BLaER1 (cell line): ENCODE data around the gene RASGRP2.

Experiments used
- H3K27ac ChIP-seq: shearing (Covaris generic); formaldehyde crosslinking; 2 replicates; pipeline ENCODE4 v1.8.1; 2022
- H3K27me3 ChIP-seq: shearing (Covaris generic); formaldehyde crosslinking; 2 replicates; pipeline ENCODE4 v1.8.1; 2022
- H3K36me3 ChIP-seq: shearing (Covaris generic); formaldehyde crosslinking; 2 replicates; pipeline ENCODE4 v1.8.1; 2022
- H3K4me1 ChIP-seq: shearing (Covaris generic); formaldehyde crosslinking; 2 replicates; pipeline ENCODE4 v1.8.1; 2022
- H3K4me2 ChIP-seq: shearing (Covaris generic); formaldehyde crosslinking; 2 replicates; pipeline ENCODE4 v1.8.1; 2022
- H3K4me3 ChIP-seq: shearing (Covaris generic); formaldehyde crosslinking; 2 replicates; pipeline ENCODE4 v1.8.1; 2022
- H3K9ac ChIP-seq: shearing (Covaris generic); formaldehyde crosslinking; 2 replicates; pipeline ENCODE4 v1.8.1; 2022
- H3K9me3 ChIP-seq: shearing (Covaris generic); formaldehyde crosslinking; 2 replicates; pipeline ENCODE4 v1.8.1; 2022
- H4K20me1 ChIP-seq: shearing (Covaris generic); formaldehyde crosslinking; 2 replicates; pipeline ENCODE4 v1.8.1; 2022
- Cebpa-rat ChIP-seq: shearing (Covaris generic); IDR thresholded peaks from 2 replicates; pipeline ENCODE4 v1.8.1; 2022

The RASGRP2 gene

DNA sequence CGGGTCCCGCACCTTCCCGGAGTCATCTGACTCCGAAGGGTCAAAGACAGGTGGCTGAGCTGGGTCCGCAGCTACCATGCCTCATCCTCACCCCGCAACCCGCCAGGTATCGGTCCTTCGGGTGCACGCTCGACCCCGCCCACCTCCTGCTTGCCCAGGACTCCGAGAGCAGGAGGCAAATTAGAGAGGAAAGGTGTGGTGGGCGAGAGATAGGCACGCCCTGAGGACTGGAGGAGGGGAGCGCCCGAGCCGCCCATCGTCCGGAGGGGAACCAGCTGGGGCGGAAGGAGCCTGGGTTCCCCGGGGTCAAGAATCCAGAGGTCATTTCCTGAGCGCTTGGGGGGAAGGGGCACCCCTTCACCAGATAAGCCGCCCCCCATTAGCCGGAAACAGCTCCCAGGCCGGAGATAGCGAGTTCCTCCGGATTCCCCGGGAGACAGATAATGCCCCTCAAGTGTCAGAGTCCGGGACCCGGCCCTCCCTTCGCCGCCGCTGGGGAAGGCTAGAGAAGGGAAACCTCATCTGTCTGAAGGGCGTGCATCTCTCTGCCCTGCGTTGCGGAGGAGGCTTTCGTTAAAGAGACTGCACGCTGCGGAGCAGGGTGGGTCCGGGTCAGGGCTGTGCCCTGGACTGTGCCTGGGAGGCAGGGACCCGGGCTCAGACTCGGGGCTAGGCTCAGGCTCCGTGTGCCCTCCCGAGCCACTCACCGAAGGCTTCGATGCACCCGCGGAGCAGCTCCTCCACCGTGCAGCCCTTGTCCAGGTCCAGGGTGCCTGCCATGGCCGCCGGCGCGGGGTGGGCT lies 1.7 kb downstream of the RASGRP2 start:
- no peaks in the 10 kb centered on the region for H3K27me3 ChIP-seq
- peak overlapping the region; percentile 91 for H3K9ac ChIP-seq
- H3K4me1 ChIP-seq, result peaks cover 40% of the 10 kb centered on the region
- peak overlapping the region; percentile 75 for H3K4me3 ChIP-seq
- TF ChIP-seq Cebpa-rat, result no peak
- H3K9me3 ChIP-seq, result no peaks in the 10 kb centered on the region
- peaks cover 41% of the 10 kb centered on the region for H3K36me3 ChIP-seq
- H3K27ac ChIP-seq, result peak overlapping the region; percentile 99
- peaks cover 40% of the 10 kb centered on the region for H4K20me1 ChIP-seq
- H3K4me2 ChIP-seq, result peak overlapping the region; percentile 98

GRCh38 chr11:64741375-64742086 lies 2.4 kb downstream of the RASGRP2 start:
- Histone ChIP-seq H3K27ac (peak overlapping the region; percentile 99), H4K20me1 (peaks cover 47% of the 10 kb centered on the region), H3K4me1 (peaks cover 32% of the 10 kb centered on the region), H3K9me3 (no peaks in the 10 kb centered on the region), H3K4me2 (peak overlapping the region; percentile 98), H3K36me3 (peaks cover 48% of the 10 kb centered on the region), H3K9ac (peak overlapping the region; percentile 91), H3K4me3 (peak overlapping the region; percentile 75), H3K27me3 (no peaks in the 10 kb centered on the region)
- TF ChIP-seq Cebpa-rat, result no peak

GRCh38 chr11:64739871-64740270 lies 4.1 kb downstream of the RASGRP2 start:
- Histone ChIP-seq H3K27ac (no peak overlapping the region), H3K4me1 (peaks cover 28% of the 10 kb centered on the region), H3K9me3 (no peaks in the 10 kb centered on the region), H3K27me3 (no peaks in the 10 kb centered on the region), H3K36me3 (peaks cover 65% of the 10 kb centered on the region), H3K9ac (no peak overlapping the region), H4K20me1 (peaks cover 64% of the 10 kb centered on the region), H3K4me2 (no peak overlapping the region), H3K4me3 (no peak overlapping the region)
- TF ChIP-seq Cebpa-rat, result no peak

GRCh38 chr11:64736654-64737053 lies 7.3 kb downstream of the RASGRP2 start:
- no peak overlapping the region for H3K4me3 ChIP-seq
- H4K20me1 ChIP-seq, result peaks cover 71% of the 10 kb centered on the region
- H3K9ac ChIP-seq, result no peak overlapping the region

GRCh38 chr11:64735725-64736259 lies 8.2 kb downstream of the RASGRP2 start:
- H3K9ac ChIP-seq, result 0 out of 2 replicates have a peak overlapping the region, but pooled peaks have one; percentile 32
- no peak for TF ChIP-seq Cebpa-rat
- 0 out of 2 replicates have a peak overlapping the region, but pooled peaks have one; percentile 13 for H3K27ac ChIP-seq
- peaks cover 98% of the 10 kb centered on the region for H3K36me3 ChIP-seq
- H4K20me1 ChIP-seq, result peaks cover 65% of the 10 kb centered on the region
- no peak overlapping the region for H3K4me3 ChIP-seq
- no peaks in the 10 kb centered on the region for H3K27me3 ChIP-seq
- H3K9me3 ChIP-seq, result no peaks in the 10 kb centered on the region
- H3K4me1 ChIP-seq, result peaks cover 15% of the 10 kb centered on the region
- no peak overlapping the region for H3K4me2 ChIP-seq

More at GRCh38 chr11:64736654-64737053, 7.3 kb downstream of the RASGRP2 start:
- peaks cover 95% of the 10 kb centered on the region for H3K36me3 ChIP-seq
- H3K27ac ChIP-seq, result no peak overlapping the region
- H3K4me2 ChIP-seq, result no peak overlapping the region
- no peaks in the 10 kb centered on the region for H3K27me3 ChIP-seq
- H3K4me1 ChIP-seq, result peaks cover 23% of the 10 kb centered on the region
- H3K9me3 ChIP-seq, result no peaks in the 10 kb centered on the region
- TF ChIP-seq Cebpa-rat, result no peak

GRCh38 chr11:64734811-64735724 lies 8.9 kb downstream of the RASGRP2 start:
- no peaks in the 10 kb centered on the region for H3K9me3 ChIP-seq
- peak overlapping the region; percentile 32 for H3K9ac ChIP-seq
- H3K4me1 ChIP-seq, result peaks cover 22% of the 10 kb centered on the region
- H3K27me3 ChIP-seq, result no peaks in the 10 kb centered on the region
- 0 out of 2 replicates have a peak overlapping the region, but pooled peaks have one; percentile 13 for H3K27ac ChIP-seq
- TF ChIP-seq Cebpa-rat, result no peak
- peaks cover 65% of the 10 kb centered on the region; the same call in 1 of the 2 replicates for H4K20me1 ChIP-seq
- H3K36me3 ChIP-seq, result peaks cover 98% of the 10 kb centered on the region
- H3K4me3 ChIP-seq, result no peak overlapping the region
- no peak overlapping the region for H3K4me2 ChIP-seq

DNA sequence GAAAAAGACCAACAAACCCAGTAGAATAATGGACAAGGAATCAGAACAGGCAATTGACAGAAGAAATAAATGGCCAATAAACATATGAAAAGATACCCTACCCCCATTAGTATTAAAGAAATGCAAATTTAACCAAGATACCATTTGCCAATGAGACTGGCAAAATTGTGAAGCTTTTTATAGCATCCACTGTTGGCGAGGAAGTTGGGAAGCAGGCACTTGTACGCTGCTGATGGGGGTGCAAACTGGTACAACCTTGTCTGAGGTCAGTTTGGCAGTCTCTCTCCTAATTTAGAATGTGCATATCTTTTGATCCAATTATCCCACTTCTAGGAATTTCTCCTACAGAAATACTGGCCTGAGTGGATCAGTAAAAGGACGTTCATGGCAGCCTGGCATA lies 12.3 kb downstream of the RASGRP2 start:
- Histone ChIP-seq H3K4me1 (peaks cover 25% of the 10 kb centered on the region), H3K36me3 (peaks cover 95% of the 10 kb centered on the region), H3K4me2 (no peak overlapping the region), H3K4me3 (no peak overlapping the region), H4K20me1 (peaks cover 46% of the 10 kb centered on the region; the same call in 1 of the 2 replicates), H3K27ac (no peak overlapping the region), H3K27me3 (no peaks in the 10 kb centered on the region), H3K9me3 (no peaks in the 10 kb centered on the region), H3K9ac (no peak overlapping the region)
- no peak for TF ChIP-seq Cebpa-rat

DNA sequence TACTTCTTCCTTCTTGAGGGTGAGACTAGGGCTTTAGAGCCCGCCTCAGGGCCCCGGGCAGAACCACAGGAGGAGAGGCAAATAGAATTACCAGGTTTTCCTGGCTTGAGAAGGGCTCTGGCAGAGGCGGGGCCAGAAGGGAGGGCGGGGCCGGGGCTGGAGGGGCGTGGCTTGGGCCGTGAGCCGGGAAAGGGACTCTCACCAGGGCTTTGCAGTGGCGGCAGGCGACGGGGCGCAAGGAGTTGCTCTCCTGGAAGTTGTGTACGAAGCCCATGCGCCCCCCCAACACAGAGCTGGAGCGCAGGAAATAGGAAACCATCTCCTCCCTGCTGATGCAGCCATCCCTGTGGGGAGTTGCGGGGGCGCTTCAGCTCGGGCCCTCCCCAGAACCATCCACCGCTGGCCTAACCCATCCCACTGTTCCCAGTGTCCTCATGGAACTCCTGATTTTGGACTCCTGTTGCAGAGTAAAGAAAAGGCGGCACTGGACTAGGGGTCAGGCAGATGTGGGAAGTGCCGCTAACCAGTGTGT lies 14.0 kb downstream of the RASGRP2 start:
- Histone ChIP-seq H3K27ac (no peak overlapping the region), H3K27me3 (no peaks in the 10 kb centered on the region), H3K36me3 (peaks cover 85% of the 10 kb centered on the region), H3K9ac (no peak overlapping the region), H4K20me1 (peaks cover 39% of the 10 kb centered on the region; the same call in 1 of the 2 replicates), H3K4me3 (no peak overlapping the region), H3K9me3 (no peaks in the 10 kb centered on the region), H3K4me1 (peaks cover 40% of the 10 kb centered on the region), H3K4me2 (no peak overlapping the region)
- no peak for TF ChIP-seq Cebpa-rat
